K562 (cell line): ENCODE data around the gene GNAZ. TPM values are rescaled to one million over a fixed set of nuclear protein-coding genes. Genes with fewer than 3 reads are reported as not detected.
A peak's percentile ranks its signal among the peaks of the same experiment; 100 is the strongest.

Experiments
- ATAC-seq: fragments of 200-7000 bp; cut with Tn5 transposase; 3 replicates; pipeline ENCODE4 v1.9.1; 2020; ENCODE audit warnings: moderate library complexity
- BruUV-seq: library from RNA; stranded (reverse); fragments of 400-500 nt; replicated peaks from 2 replicates; lab custom pipeline; 2021; lab: Mats Ljungman, UMichigan
- CTCF ChIA-PET: fragments of 300-600 bp; formaldehyde crosslinking; extraction: SDS; loops from one replicate; lab custom pipeline; 2021; ENCODE audit warnings: low intra/inter-chr PET ratio; lab: Yijun Ruan, JAX
- POLR2A ChIA-PET: fragments of 300-600, 350-650 bp; sonication (Branson Sonifier 250); formaldehyde crosslinking; extraction: SDS; loops from one replicate; lab custom pipeline; 2021; ENCODE audit warnings: antibody characterized with exemption, inconsistent platforms; lab: Yijun Ruan, JAX
- DNase-seq, 4 experiments: peaks; one replicate each; pipeline versions ENCODE4 v3.0.0 to v3.0.0-alpha.2; 2011 to 2018; ENCODE audit warnings: low spot score in 3 of 4, mixed read lengths in 3 of 4; ENCODE audit errors: extremely low read depth in 1 of 4
- FAIRE-seq: peaks from 2 replicates; lab custom pipeline; 2011; peaks lifted over from hg19 to GRCh38; lab: Jason Lieb, UNC
- H2AFZ ChIP-seq: 2 replicates; pipeline ENCODE4 v1.6.0; 2011; ENCODE audit warnings: low read depth, low read length, control low read depth, inconsistent platforms
- H3K27ac ChIP-seq: fragments of 200-600 bp; 3 replicates; pipeline ENCODE4 v1.8.0; 2011; ENCODE audit warnings: low read depth, mild to moderate bottlenecking, control low read depth, inconsistent platforms, low read length, moderate library complexity, mixed read lengths; ENCODE audit errors: extremely low read depth
- H3K27me3 ChIP-seq, 2 experiments: fragments of 300-600 bp in 1 of 2; 2 replicates in 1 of 2; 3 replicates in 1 of 2; pipeline versions ENCODE4 v1.6.0 to v1.8.0; 2011; ENCODE audit warnings: inconsistent platforms in 2 of 2, low read length in 2 of 2, mild to moderate bottlenecking in 1 of 2, mixed read lengths in 1 of 2, moderate library complexity in 1 of 2; ENCODE audit not compliant: control insufficient read depth in 2 of 2, insufficient read depth in 2 of 2
- H3K36me3 ChIP-seq: fragments of 300-600 bp; 3 replicates; pipeline ENCODE4 v1.8.0; 2011; ENCODE audit warnings: mild to moderate bottlenecking, low read length, inconsistent platforms; ENCODE audit not compliant: control insufficient read depth, insufficient read depth
- H3K4me1 ChIP-seq, 2 experiments: fragments of 200-600 bp in 1 of 2; replicated peaks in 1 of 2; 2 replicates in 1 of 2; 3 replicates in 1 of 2; pipeline versions ENCODE4 v1.5.1 to v1.8.0; 2011; ENCODE audit warnings: inconsistent platforms in 2 of 2, low read length in 2 of 2, mild to moderate bottlenecking in 1 of 2, mixed read lengths in 1 of 2, moderate library complexity in 1 of 2; ENCODE audit not compliant: control insufficient read depth in 2 of 2, insufficient read depth in 2 of 2
- H3K4me2 ChIP-seq: 2 replicates; pipeline ENCODE4 v1.6.1; 2011; ENCODE audit warnings: low read length, control low read depth, inconsistent platforms, mixed read lengths; ENCODE audit not compliant: insufficient read depth
- H3K4me3 ChIP-seq: fragments of 200-600 bp; sonication (generic), shearing (Covaris generic); 2 replicates; pipeline ENCODE4 v1.5.1; 2016; ENCODE audit warnings: control low read depth, inconsistent platforms
- H3K79me2 ChIP-seq: fragments of 200-600 bp; 3 replicates; pipeline ENCODE4 v1.8.0; 2011; ENCODE audit warnings: low read length, inconsistent platforms; ENCODE audit not compliant: control insufficient read depth, insufficient read depth
- H3K9ac ChIP-seq, 2 experiments: 2 replicates each; pipeline versions ENCODE4 v1.6.0 to v1.6.1; 2011; ENCODE audit warnings: low read depth in 2 of 2, low read length in 2 of 2, control low read depth in 1 of 2, inconsistent platforms in 1 of 2, mild to moderate bottlenecking in 1 of 2, mixed read lengths in 1 of 2; ENCODE audit not compliant: insufficient read depth in 1 of 2
- H3K9me1 ChIP-seq: one replicate; pipeline ENCODE4 v1.6.0; 2011; ENCODE audit warnings: inconsistent platforms, mild to moderate bottlenecking, low read length, moderate library complexity; ENCODE audit not compliant: control insufficient read depth, insufficient read depth
- H3K9me3 ChIP-seq: replicated peaks from 2 replicates; pipeline ENCODE4 v1.5.1; 2011; ENCODE audit warnings: low read depth, low read length, inconsistent platforms; ENCODE audit not compliant: control insufficient read depth, insufficient read depth
- H4K20me1 ChIP-seq: replicated peaks from 2 replicates; pipeline ENCODE4 v1.6.1; 2011; ENCODE audit warnings: low read length, inconsistent platforms, mixed read lengths; ENCODE audit not compliant: control insufficient read depth, insufficient read depth
- BACH1 ChIP-seq: fragments of 200-800 bp; sonication (Bioruptor generic); IDR thresholded peaks from 2 replicates; pipeline ENCODE4 v1.6.1; 2016; ENCODE audit warnings: missing genetic modification characterization, missing compliant biosample characterization
- CREM ChIP-seq: IDR thresholded peaks from 2 replicates; pipeline ENCODE4 v1.6.1; 2014; ENCODE audit warnings: antibody characterized with exemption, low read depth
- MAFF ChIP-seq: IDR thresholded peaks from 2 replicates; pipeline ENCODE4 v1.6.1; 2012; ENCODE audit warnings: low read length, improper control_type of control experiment
- MCM7 ChIP-seq, 2 experiments: fragments of 450-650 bp; IDR thresholded peaks; 2 replicates each; pipeline ENCODE4 v1.6.1; 2016 to 2018
- NRF1 ChIP-seq, 2 experiments: fragments of 450-650 bp; IDR thresholded peaks in 1 of 2; conservative IDR thresholded peaks in 1 of 2; 2 replicates each; pipeline ENCODE4 v1.6.1; 2014; ENCODE audit warnings: mild to moderate bottlenecking in 2 of 2
- POLR2AphosphoS5 ChIP-seq: IDR thresholded peaks from 2 replicates; pipeline ENCODE4 v1.6.1; 2011; ENCODE audit warnings: mild to moderate bottlenecking, low read depth, low read length, moderate library complexity; ENCODE audit not compliant: control insufficient read depth, insufficient read depth
- PRMT5 ChIP-seq: sonication (generic); formaldehyde crosslinking; IDR thresholded peaks from 2 replicates; pipeline ENCODE4 v1.5.0; 2020; ENCODE audit warnings: missing genetic modification reagents
- RBBP5 ChIP-seq: fragments of 200-600 bp; sonication (generic); IDR thresholded peaks from 2 replicates; pipeline ENCODE4 v1.6.1; 2012; ENCODE audit warnings: borderline replicate concordance, mild to moderate bottlenecking, low read length, control low read depth, inconsistent platforms; ENCODE audit not compliant: insufficient read depth, poor library complexity, severe bottlenecking
- SMC3 ChIP-seq: conservative IDR thresholded peaks from 2 replicates; pipeline ENCODE4 v1.6.1; 2011; ENCODE audit warnings: low read depth, low read length, improper control_type of control experiment; ENCODE audit not compliant: insufficient read depth
- SREBF1 ChIP-seq: fragments of 150-350 bp; IDR thresholded peaks from 2 replicates; pipeline ENCODE4 v1.6.1; 2014; ENCODE audit warnings: antibody characterized with exemption, low read depth, low read length, borderline replicate concordance
- ZC3H11A ChIP-seq: IDR thresholded peaks from 2 replicates; pipeline ENCODE4 v1.6.1; 2012; ENCODE audit warnings: low read depth, low read length, improper control_type of control experiment
- WGBS: fragments of 100-300 bp; shearing (Covaris generic); methylation state at CpG from one replicate; pipeline ENCODE4 v1.1.6; 2016; ENCODE audit warnings: low coverage, mixed read lengths; ENCODE audit not compliant: insufficient coverage; ENCODE audit errors: missing lambda C conversion rate; 5-methylcytosine and 5-hydroxymethylcytosine counted together
- in situ Hi-C: fragments of 300-500 bp; cut with MboI; formaldehyde crosslinking; loops from 4 replicates; pipeline ENCODE4 v1.15.0; 2018; ENCODE audit warnings: inconsistent platforms, mixed read lengths
- intact Hi-C: fragments of 100-400 bp; cut with micrococcal nuclease; formaldehyde crosslinking; loops from 2 replicates; pipeline ENCODE4 v1.14.2; 2022
- polyA plus RNA-seq, 8 experiments: library from polyadenylated mRNA; depleted of rRNA in 4 of 8; stranded (reverse) in 5 of 8; unstranded in 3 of 8; fragments of >200 nt; fragmentation: Nextera tagmentation in 2 of 8; fragmentation: Illumina TruSeq in 1 of 8; extraction: Ambion mirVana in 2 of 8; extraction: Trizol in 1 of 8; gene quantifications; 2 replicates each; pipeline versions ENCODE4 v1.2.1 to v1.2.3, GENCODE V29; 2011 to 2014; ENCODE audit warnings: inconsistent platforms in 1 of 8, missing spikeins in 1 of 8
- total RNA-seq, 7 experiments: library from RNA; depleted of rRNA in 6 of 7; stranded (reverse); fragments of >200 nt in 6 of 7; fragmentation: Illumina TruSeq in 2 of 7; extraction: Trizol in 2 of 7; gene quantifications; 2 replicates each; pipeline versions ENCODE4 v1.2.1 to v1.2.3, GENCODE V29; 2011 to 2021; ENCODE audit warnings: low replicate concordance in 1 of 7
- TF ChIP-seq, protein P1 (sequence below), 3 experiments: IDR thresholded peaks in 2 of 3; conservative IDR thresholded peaks in 1 of 3; 2 replicates each; pipeline ENCODE4 v1.5.1; 2011 to 2012; ENCODE audit warnings: low read length in 3 of 3, mild to moderate bottlenecking in 3 of 3, control low read depth in 2 of 3, improper control_type of control experiment in 1 of 3, inconsistent platforms in 1 of 3, low read depth in 1 of 3, mixed read lengths in 1 of 3, moderate library complexity in 1 of 3; ENCODE audit not compliant: insufficient read depth in 2 of 3
- TF ChIP-seq, protein P2 (sequence below): IDR thresholded peaks from 2 replicates; pipeline ENCODE4 v1.6.1; 2014; ENCODE audit warnings: antibody characterized with exemption
- TF ChIP-seq, protein P3 (sequence below): conservative IDR thresholded peaks from 2 replicates; pipeline ENCODE4 v1.6.1; 2011; ENCODE audit warnings: low read depth, mild to moderate bottlenecking, low read length; ENCODE audit not compliant: control insufficient read depth
- TF ChIP-seq, protein P4 (sequence below): fragments of 450-650 bp; IDR thresholded peaks from 2 replicates; pipeline ENCODE4 v1.6.1; 2016; ENCODE audit warnings: antibody characterized with exemption

GNAZ gene
- total and polyA plus RNA-seq, 9 of the 15 experiments (the other 6 are each of a cell fraction or from before 2014, with no cell fraction given) = 0.04 to 0.22 (median 0.13) TPM; not detected in 3

DNA sequence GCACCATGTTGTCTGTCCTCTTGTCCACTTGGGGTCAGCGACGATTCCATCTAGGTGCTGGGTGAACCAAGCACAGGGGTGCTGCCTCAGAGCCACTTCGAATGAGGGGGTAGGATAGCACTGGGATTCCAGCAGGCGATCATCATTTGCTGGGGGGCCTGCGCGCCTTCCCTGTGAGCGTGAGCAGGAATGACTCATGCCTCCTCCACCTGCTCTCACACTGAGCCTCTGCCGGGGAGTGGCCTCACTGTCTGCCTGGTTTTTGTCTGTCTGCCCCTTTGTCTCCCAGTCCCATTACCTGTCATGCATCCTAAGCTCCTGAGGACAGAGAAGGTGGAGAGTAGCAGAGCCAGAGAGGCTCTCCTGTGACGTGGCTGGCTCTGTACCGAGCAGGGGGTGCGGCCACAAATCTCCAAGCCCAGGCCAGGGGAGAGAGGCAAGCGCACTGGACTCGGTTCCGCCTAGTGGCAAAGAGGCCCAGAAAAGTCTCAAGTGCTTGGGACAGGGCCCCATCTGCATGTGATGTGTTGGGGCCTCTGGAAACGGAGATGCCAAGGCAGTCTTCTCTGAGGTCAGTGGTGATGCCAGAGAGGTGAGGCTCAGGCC is 40.7 kb downstream of the GNAZ start:
- Histone ChIP-seq H3K79me2 (no peaks in the 10 kb centered on the region), H3K9me1 (peaks cover 12% of the 10 kb centered on the region), H4K20me1 (peaks cover 99% of the 10 kb centered on the region), H3K36me3 (no peaks in the 10 kb centered on the region), H3K4me3 (no peak overlapping the region), H2AFZ (no peak overlapping the region), H3K4me1 (peaks cover 0 to 39% of the 10 kb centered on the region in 2 experiments; a peak in 2 of 5 replicates), H3K27me3 (peaks cover 55 to 100% of the 10 kb centered on the region in 2 experiments; a peak in 4 of 5 replicates), H3K9ac (peak overlapping the region in 1 of 2 experiments; percentile 11; a peak in 1 of 4 replicates), H3K9me3 (no peaks in the 10 kb centered on the region), H3K4me2 (no peak overlapping the region), H3K27ac (no peak overlapping the region)
- 2% methylated on average over 15 of the region's 15 CpGs for WGBS
- ATAC-seq (peak; percentile 3), FAIRE-seq (peak; percentile 64), DNase-seq (peak; percentile 54 to 70 (median 62))
- POLR2A ChIA-PET = interaction anchor here (0.6 to 19.9 kb wide), 8 partner anchors 5 to 402 kb away, joined by 3 to 414 read pairs (median 4); partner anchors contain the start of gene GNAZ
- in situ Hi-C loops = no loop called here
- intact Hi-C loops = no loop called here
- CTCF ChIA-PET = interaction anchor here (2.1 kb wide), 1 partner anchor 17 kb away, joined by 5 read pairs; no protein-coding TSS in a partner anchor
- BruUV-seq = no TSS peak
- TF ChIP-seq SREBF1 = peak; percentile 52; the same call in 1 of the 2 replicates
- peak; percentile 57 to 62 for TF ChIP-seq NRF1 (conservative IDR thresholded peaks at IDR 0.05 in 1 of 2, IDR thresholded peaks at IDR 0.05 in 1 of 2)
- peak; percentile 52; the same call in 1 of the 2 replicates for TF ChIP-seq CREM
- TF ChIP-seq, protein P1, sequence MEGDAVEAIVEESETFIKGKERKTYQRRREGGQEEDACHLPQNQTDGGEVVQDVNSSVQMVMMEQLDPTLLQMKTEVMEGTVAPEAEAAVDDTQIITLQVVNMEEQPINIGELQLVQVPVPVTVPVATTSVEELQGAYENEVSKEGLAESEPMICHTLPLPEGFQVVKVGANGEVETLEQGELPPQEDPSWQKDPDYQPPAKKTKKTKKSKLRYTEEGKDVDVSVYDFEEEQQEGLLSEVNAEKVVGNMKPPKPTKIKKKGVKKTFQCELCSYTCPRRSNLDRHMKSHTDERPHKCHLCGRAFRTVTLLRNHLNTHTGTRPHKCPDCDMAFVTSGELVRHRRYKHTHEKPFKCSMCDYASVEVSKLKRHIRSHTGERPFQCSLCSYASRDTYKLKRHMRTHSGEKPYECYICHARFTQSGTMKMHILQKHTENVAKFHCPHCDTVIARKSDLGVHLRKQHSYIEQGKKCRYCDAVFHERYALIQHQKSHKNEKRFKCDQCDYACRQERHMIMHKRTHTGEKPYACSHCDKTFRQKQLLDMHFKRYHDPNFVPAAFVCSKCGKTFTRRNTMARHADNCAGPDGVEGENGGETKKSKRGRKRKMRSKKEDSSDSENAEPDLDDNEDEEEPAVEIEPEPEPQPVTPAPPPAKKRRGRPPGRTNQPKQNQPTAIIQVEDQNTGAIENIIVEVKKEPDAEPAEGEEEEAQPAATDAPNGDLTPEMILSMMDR (IDR thresholded peaks at IDR 0.05 in 2 of 3, conservative IDR thresholded peaks at IDR 0.05 in 1 of 3; ENCODE audit: insufficient read depth in 2 of 3, low read depth in 1 of 3, low read length in 3 of 3) = peak in 1 of 3 experiments; percentile 32; a peak in 2 of 6 replicates
- TF ChIP-seq POLR2AphosphoS5 = no peak
- TF ChIP-seq SMC3 = 0 out of 2 replicates have a peak, but pooled peaks have one; percentile 21
- peak in 1 of 2 experiments; percentile 52; a peak in 1 of 4 replicates for TF ChIP-seq MCM7 (IDR thresholded peaks at IDR 0.05)
- TF ChIP-seq, protein P2, sequence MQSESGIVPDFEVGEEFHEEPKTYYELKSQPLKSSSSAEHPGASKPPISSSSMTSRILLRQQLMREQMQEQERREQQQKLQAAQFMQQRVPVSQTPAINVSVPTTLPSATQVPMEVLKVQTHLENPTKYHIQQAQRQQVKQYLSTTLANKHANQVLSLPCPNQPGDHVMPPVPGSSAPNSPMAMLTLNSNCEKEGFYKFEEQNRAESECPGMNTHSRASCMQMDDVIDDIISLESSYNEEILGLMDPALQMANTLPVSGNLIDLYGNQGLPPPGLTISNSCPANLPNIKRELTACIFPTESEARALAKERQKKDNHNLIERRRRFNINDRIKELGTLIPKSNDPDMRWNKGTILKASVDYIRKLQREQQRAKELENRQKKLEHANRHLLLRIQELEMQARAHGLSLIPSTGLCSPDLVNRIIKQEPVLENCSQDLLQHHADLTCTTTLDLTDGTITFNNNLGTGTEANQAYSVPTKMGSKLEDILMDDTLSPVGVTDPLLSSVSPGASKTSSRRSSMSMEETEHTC = peak; percentile 36; the same call in 1 of the 2 replicates
- no peak for TF ChIP-seq RBBP5
- TF ChIP-seq, protein P3, sequence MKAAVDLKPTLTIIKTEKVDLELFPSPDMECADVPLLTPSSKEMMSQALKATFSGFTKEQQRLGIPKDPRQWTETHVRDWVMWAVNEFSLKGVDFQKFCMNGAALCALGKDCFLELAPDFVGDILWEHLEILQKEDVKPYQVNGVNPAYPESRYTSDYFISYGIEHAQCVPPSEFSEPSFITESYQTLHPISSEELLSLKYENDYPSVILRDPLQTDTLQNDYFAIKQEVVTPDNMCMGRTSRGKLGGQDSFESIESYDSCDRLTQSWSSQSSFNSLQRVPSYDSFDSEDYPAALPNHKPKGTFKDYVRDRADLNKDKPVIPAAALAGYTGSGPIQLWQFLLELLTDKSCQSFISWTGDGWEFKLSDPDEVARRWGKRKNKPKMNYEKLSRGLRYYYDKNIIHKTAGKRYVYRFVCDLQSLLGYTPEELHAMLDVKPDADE = 0 out of 2 replicates have a peak, but pooled peaks have one; percentile 56
- 0 out of 2 replicates have a peak, but pooled peaks have one; percentile 8 for TF ChIP-seq PRMT5 (CRISPR knock-in tag)
- TF ChIP-seq MAFF = no peak
- 0 out of 2 replicates have a peak, but pooled peaks have one; percentile 28 for TF ChIP-seq ZC3H11A
- TF ChIP-seq, protein P4, sequence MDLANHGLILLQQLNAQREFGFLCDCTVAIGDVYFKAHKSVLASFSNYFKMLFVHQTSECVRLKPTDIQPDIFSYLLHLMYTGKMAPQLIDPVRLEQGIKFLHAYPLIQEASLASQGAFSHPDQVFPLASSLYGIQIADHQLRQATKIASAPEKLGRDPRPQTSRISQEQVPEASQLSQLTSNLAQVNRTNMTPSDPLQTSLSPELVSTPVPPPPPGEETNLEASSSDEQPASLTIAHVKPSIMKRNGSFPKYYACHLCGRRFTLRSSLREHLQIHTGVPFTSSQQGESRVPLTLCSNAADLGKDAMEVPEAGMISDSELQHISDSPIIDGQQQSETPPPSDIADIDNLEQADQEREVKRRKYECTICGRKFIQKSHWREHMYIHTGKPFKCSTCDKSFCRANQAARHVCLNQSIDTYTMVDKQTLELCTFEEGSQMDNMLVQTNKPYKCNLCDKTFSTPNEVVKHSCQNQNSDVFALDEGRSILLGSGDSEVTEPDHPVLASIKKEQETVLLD = peak; percentile 50; the same call in 1 of the 2 replicates
- TF ChIP-seq BACH1 (tag) = no peak
